Loucy (cell line): Measurements from ENCODE around the gene SH3PXD2A.

Experiments used
- CTCF ChIP-seq: fragments of 200-600 bp; sonication (generic); conservative IDR thresholded peaks from 2 replicates; pipeline ENCODE4 v1.5.1; 2014; ENCODE audit warnings: mild to moderate bottlenecking, antibody characterized with exemption, low read length
- EZH2phosphoT487 ChIP-seq: fragments of 200-600 bp; IDR thresholded peaks from 2 replicates; pipeline ENCODE4 v1.6.1; 2018; ENCODE audit warnings: antibody characterized with exemption, mild to moderate bottlenecking, moderate library complexity, borderline replicate concordance

GRCh38 chr10:103562383-103562782 is 293.0 kb downstream of the SH3PXD2A start:
- no peak for TF ChIP-seq CTCF
- TF ChIP-seq EZH2phosphoT487: no peak
